OCI-LY1 (cell line): ENCODE data around the gene ARL16.

Experiments
- EZH2 ChIP-seq: fragments of 200-600 bp; sonication (generic), shearing (Covaris generic); IDR thresholded peaks from 2 replicates; pipeline ENCODE4 v1.8.0; 2017; ENCODE audit warnings: borderline replicate concordance, mixed run types, mild to moderate bottlenecking, antibody characterized with exemption, low read length, moderate library complexity, mixed read lengths
- TF ChIP-seq, protein P1 (sequence below): fragments of 200-600 bp; sonication (generic), shearing (Covaris generic); IDR thresholded peaks from 2 replicates; pipeline ENCODE4 v1.5.1; 2017; ENCODE audit warnings: mild to moderate bottlenecking, antibody characterized with exemption, low read length, moderate library complexity, mixed read lengths

DNA sequence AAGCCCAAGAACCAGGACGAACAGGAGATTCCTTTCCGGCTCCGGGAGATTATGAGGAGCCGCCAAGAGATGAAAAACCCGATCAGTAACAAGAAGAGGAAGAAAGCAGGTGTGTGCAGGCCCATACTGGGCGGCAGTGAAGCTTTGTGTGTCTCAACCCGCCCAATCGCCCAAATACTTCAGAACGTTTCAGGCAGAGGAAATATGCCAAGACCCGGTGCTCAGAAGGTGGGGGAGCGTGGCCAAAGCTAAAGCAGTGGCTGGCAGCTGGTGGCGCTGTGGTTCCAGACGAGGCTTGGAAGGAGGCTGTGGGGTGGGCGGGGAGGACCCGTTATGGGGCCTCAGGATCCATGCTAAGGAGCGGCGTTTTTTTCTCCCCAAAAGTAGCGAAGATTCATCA lies 15.8 kb downstream of the ARL16 start:
- TF ChIP-seq, protein P1, sequence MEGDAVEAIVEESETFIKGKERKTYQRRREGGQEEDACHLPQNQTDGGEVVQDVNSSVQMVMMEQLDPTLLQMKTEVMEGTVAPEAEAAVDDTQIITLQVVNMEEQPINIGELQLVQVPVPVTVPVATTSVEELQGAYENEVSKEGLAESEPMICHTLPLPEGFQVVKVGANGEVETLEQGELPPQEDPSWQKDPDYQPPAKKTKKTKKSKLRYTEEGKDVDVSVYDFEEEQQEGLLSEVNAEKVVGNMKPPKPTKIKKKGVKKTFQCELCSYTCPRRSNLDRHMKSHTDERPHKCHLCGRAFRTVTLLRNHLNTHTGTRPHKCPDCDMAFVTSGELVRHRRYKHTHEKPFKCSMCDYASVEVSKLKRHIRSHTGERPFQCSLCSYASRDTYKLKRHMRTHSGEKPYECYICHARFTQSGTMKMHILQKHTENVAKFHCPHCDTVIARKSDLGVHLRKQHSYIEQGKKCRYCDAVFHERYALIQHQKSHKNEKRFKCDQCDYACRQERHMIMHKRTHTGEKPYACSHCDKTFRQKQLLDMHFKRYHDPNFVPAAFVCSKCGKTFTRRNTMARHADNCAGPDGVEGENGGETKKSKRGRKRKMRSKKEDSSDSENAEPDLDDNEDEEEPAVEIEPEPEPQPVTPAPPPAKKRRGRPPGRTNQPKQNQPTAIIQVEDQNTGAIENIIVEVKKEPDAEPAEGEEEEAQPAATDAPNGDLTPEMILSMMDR: peak; percentile 58
- TF ChIP-seq EZH2: no peak
